H9 (cell line): ENCODE results near the gene IL1RAPL2. TPM values are rescaled to one million over a fixed set of nuclear protein-coding genes. Genes with fewer than 3 reads are reported as not detected.

Experiments used
- DNase-seq: peaks from one replicate; pipeline ENCODE4 v3.0.0-alpha.2; 2017
- H2AFZ ChIP-seq: one replicate; pipeline ENCODE4 v1.6.1; 2013; ENCODE audit warnings: mild to moderate bottlenecking, low read length, control low read depth, moderate library complexity
- H2AK5ac ChIP-seq: 2 replicates; pipeline ENCODE4 v1.6.1; 2013; ENCODE audit warnings: low read length, control low read depth, mixed read lengths; ENCODE audit not compliant: insufficient read length
- H2BK120ac ChIP-seq: one replicate; pipeline ENCODE4 v1.6.1; 2013; ENCODE audit warnings: low read depth, mild to moderate bottlenecking, low read length, control low read depth, inconsistent platforms; ENCODE audit not compliant: poor library complexity, severe bottlenecking
- H2BK12ac ChIP-seq: 2 replicates; pipeline ENCODE4 v1.6.1; 2013; ENCODE audit warnings: low read length, control low read depth, mixed read lengths, low read depth; ENCODE audit not compliant: insufficient read length
- H2BK15ac ChIP-seq: 2 replicates; pipeline ENCODE4 v1.6.1; 2013; ENCODE audit warnings: low read depth, low read length, control low read depth
- H2BK20ac ChIP-seq: one replicate; pipeline ENCODE4 v1.6.1; 2013; ENCODE audit warnings: low read depth, mild to moderate bottlenecking, low read length, control low read depth, inconsistent platforms; ENCODE audit not compliant: poor library complexity, severe bottlenecking
- H2BK5ac ChIP-seq: 2 replicates; pipeline ENCODE4 v1.6.1; 2013; ENCODE audit warnings: low read length, control low read depth, mixed read lengths; ENCODE audit not compliant: insufficient read length
- H3K14ac ChIP-seq: 2 replicates; pipeline ENCODE4 v1.6.1; 2013; ENCODE audit warnings: low read length, control low read depth; ENCODE audit not compliant: insufficient read depth
- H3K18ac ChIP-seq: 2 replicates; pipeline ENCODE4 v1.6.1; 2013; ENCODE audit warnings: low read depth, mild to moderate bottlenecking, mixed read lengths, low read length, control low read depth; ENCODE audit not compliant: insufficient read length
- H3K23ac ChIP-seq: 2 replicates; pipeline ENCODE4 v1.6.1; 2013; ENCODE audit warnings: low read length, control low read depth, mixed read lengths, low read depth; ENCODE audit not compliant: insufficient read length
- H3K23me2 ChIP-seq: 2 replicates; pipeline ENCODE4 v1.6.1; 2013; ENCODE audit warnings: low read depth, mild to moderate bottlenecking, mixed read lengths, low read length, control low read depth; ENCODE audit not compliant: insufficient read length, poor library complexity, severe bottlenecking
- H3K27ac ChIP-seq: 2 replicates; pipeline ENCODE4 v1.5.1; 2013; ENCODE audit warnings: low read length, control low read depth, mixed read lengths, low read depth; ENCODE audit not compliant: insufficient read length
- H3K27me3 ChIP-seq: 2 replicates; pipeline ENCODE4 v1.6.1; 2013; ENCODE audit warnings: low read length, control low read depth, inconsistent platforms; ENCODE audit not compliant: insufficient read depth
- H3K4ac ChIP-seq: 2 replicates; pipeline ENCODE4 v1.6.1; 2013; ENCODE audit warnings: low read depth, mild to moderate bottlenecking, control low read depth, inconsistent platforms, low read length, moderate library complexity
- H3K4me1 ChIP-seq: 2 replicates; pipeline ENCODE4 v1.6.1; 2013; ENCODE audit warnings: low read length, control low read depth, inconsistent platforms; ENCODE audit not compliant: insufficient read depth
- H3K4me2 ChIP-seq: 2 replicates; pipeline ENCODE4 v1.6.1; 2013; ENCODE audit warnings: low read length, control low read depth, mixed read lengths; ENCODE audit not compliant: insufficient read length, insufficient read depth
- H3K56ac ChIP-seq: 2 replicates; pipeline ENCODE4 v1.6.1; 2013; ENCODE audit warnings: low read depth, mild to moderate bottlenecking, mixed read lengths, low read length, control low read depth; ENCODE audit not compliant: insufficient read length
- H3K79me1 ChIP-seq: 2 replicates; pipeline ENCODE4 v1.6.1; 2013; ENCODE audit warnings: low read depth, mild to moderate bottlenecking, moderate library complexity, low read length, control low read depth, inconsistent platforms; ENCODE audit not compliant: insufficient read depth, poor library complexity, severe bottlenecking
- H3K79me2 ChIP-seq: 2 replicates; pipeline ENCODE4 v1.6.1; 2013; ENCODE audit warnings: low read length, control low read depth, inconsistent platforms; ENCODE audit not compliant: insufficient read depth
- H3K9ac ChIP-seq: 2 replicates; pipeline ENCODE4 v1.6.1; 2013; ENCODE audit warnings: low read length, control low read depth, mixed read lengths; ENCODE audit not compliant: insufficient read length; ENCODE audit errors: extremely low read depth
- H3K9me3 ChIP-seq: one replicate; pipeline ENCODE4 v1.6.1; 2013; ENCODE audit warnings: low read depth, low read length, inconsistent platforms; ENCODE audit not compliant: control insufficient read depth
- H3T11ph ChIP-seq: one replicate; pipeline ENCODE4 v1.6.1; 2013; ENCODE audit warnings: mild to moderate bottlenecking, low read length, control low read depth, inconsistent platforms
- H4K20me1 ChIP-seq: one replicate; pipeline ENCODE4 v1.6.1; 2013; ENCODE audit not compliant: control insufficient read depth, insufficient read length, insufficient read depth
- H4K5ac ChIP-seq: 2 replicates; pipeline ENCODE4 v1.6.1; 2013; ENCODE audit warnings: low read depth, mild to moderate bottlenecking, mixed read lengths, low read length, control low read depth; ENCODE audit not compliant: insufficient read length
- H4K8ac ChIP-seq: replicated peaks from 2 replicates; pipeline ENCODE4 v1.6.1; 2013; ENCODE audit warnings: low read length, control low read depth, mixed read lengths, low read depth; ENCODE audit not compliant: insufficient read length
- H4K91ac ChIP-seq: 2 replicates; pipeline ENCODE4 v1.6.1; 2013; ENCODE audit warnings: low read depth, mild to moderate bottlenecking, moderate library complexity, mixed read lengths, low read length, control low read depth; ENCODE audit not compliant: insufficient read length
- H3K27ac Mint-ChIP-seq, 3 experiments: 2 replicates in 2 of 3; 3 replicates in 1 of 3; pipeline ENCODE4 v1.8.0; 2020 to 2021; ENCODE audit warnings: mixed read lengths in 3 of 3, mild to moderate bottlenecking in 1 of 3, moderate library complexity in 1 of 3
- H3K27me3 Mint-ChIP-seq: 2 replicates; pipeline ENCODE4 v1.8.0; 2021; ENCODE audit warnings: low read depth, mild to moderate bottlenecking, moderate library complexity, mixed read lengths
- H3K36me3 Mint-ChIP-seq, 3 experiments: 2 replicates in 2 of 3; 3 replicates in 1 of 3; pipeline ENCODE4 v1.8.0; 2020 to 2021; ENCODE audit warnings: low read depth in 3 of 3, mixed read lengths in 3 of 3; ENCODE audit not compliant: insufficient read depth in 1 of 3
- H3K4me1 Mint-ChIP-seq, 2 experiments: 2 replicates each; pipeline ENCODE4 v1.8.0; 2020; ENCODE audit warnings: mixed read lengths in 2 of 2
- H3K4me3 Mint-ChIP-seq, 2 experiments: 2 replicates in 1 of 2; 3 replicates in 1 of 2; pipeline ENCODE4 v1.8.0; 2020 to 2021; ENCODE audit warnings: mild to moderate bottlenecking in 2 of 2, mixed read lengths in 2 of 2, moderate library complexity in 1 of 2
- H3K9me3 Mint-ChIP-seq, 2 experiments: 2 replicates in 1 of 2; 3 replicates in 1 of 2; pipeline ENCODE4 v1.8.0; 2020; ENCODE audit warnings: mild to moderate bottlenecking in 2 of 2, mixed read lengths in 2 of 2, moderate library complexity in 1 of 2
- WGBS: extraction: QIAGEN DNeasy Blood & Tissue Kit; methylation state at CpG from one replicate; pipeline ENCODE4 v1.1.7; 2013; ENCODE audit warnings: missing lambda C conversion rate, low lambda C conversion rate, mixed read lengths; ENCODE audit not compliant: insufficient read length; ENCODE audit errors: extremely low coverage; 5-methylcytosine and 5-hydroxymethylcytosine counted together
- total RNA-seq: library from RNA; stranded (reverse); gene quantifications from 2 replicates; pipeline ENCODE4 v1.2.1, GENCODE V29; 2021
- TF ChIP-seq, protein P1 (sequence below): fragments of 200-600 bp; sonication (generic); conservative IDR thresholded peaks from 3 replicates; pipeline ENCODE4 v1.8.0; 2021; ENCODE audit warnings: antibody characterized with exemption, mild to moderate bottlenecking

The IL1RAPL2 gene
- total RNA-seq, 1 experiment from 2014 or later: not detected

GRCh38 chrX:105703876-105704275 is 1137.9 kb downstream of the IL1RAPL2 start:
- Histone ChIP-seq H2BK12ac (no peak overlapping the region), H3K18ac (no peak overlapping the region), H2AFZ (no peak overlapping the region), H3K56ac (no peak overlapping the region), H4K5ac (no peak overlapping the region), H3K4ac (no peak overlapping the region), H2BK15ac (no peak overlapping the region), H3K27ac (no peak overlapping the region), H4K91ac (no peak overlapping the region), H3K79me1 (no peaks in the 10 kb centered on the region), H3K79me2 (no peaks in the 10 kb centered on the region), H3K9ac (no peak overlapping the region), H2BK120ac (no peak overlapping the region), H2BK5ac (no peak overlapping the region), H3T11ph (no peak overlapping the region), H3K23ac (no peak overlapping the region), H3K4me1 (no peaks in the 10 kb centered on the region), H3K27me3 (no peaks in the 10 kb centered on the region), H3K23me2 (no peaks in the 10 kb centered on the region), H3K14ac (no peak overlapping the region), H2BK20ac (no peak overlapping the region), H2AK5ac (no peak overlapping the region), H3K4me2 (no peak overlapping the region), H3K9me3 (no peaks in the 10 kb centered on the region), H4K8ac (no peak overlapping the region), H4K20me1 (no peaks in the 10 kb centered on the region)
- H3K27ac Mint-ChIP-seq: no peak overlapping the region
- H3K36me3 Mint-ChIP-seq: no peaks in the 10 kb centered on the region
- no peak overlapping the region for H3K4me3 Mint-ChIP-seq
- peaks cover 0 to 35% of the 10 kb centered on the region in 2 experiments; a peak in 2 of 5 replicates for H3K9me3 Mint-ChIP-seq
- TF ChIP-seq, protein P1, sequence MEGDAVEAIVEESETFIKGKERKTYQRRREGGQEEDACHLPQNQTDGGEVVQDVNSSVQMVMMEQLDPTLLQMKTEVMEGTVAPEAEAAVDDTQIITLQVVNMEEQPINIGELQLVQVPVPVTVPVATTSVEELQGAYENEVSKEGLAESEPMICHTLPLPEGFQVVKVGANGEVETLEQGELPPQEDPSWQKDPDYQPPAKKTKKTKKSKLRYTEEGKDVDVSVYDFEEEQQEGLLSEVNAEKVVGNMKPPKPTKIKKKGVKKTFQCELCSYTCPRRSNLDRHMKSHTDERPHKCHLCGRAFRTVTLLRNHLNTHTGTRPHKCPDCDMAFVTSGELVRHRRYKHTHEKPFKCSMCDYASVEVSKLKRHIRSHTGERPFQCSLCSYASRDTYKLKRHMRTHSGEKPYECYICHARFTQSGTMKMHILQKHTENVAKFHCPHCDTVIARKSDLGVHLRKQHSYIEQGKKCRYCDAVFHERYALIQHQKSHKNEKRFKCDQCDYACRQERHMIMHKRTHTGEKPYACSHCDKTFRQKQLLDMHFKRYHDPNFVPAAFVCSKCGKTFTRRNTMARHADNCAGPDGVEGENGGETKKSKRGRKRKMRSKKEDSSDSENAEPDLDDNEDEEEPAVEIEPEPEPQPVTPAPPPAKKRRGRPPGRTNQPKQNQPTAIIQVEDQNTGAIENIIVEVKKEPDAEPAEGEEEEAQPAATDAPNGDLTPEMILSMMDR: no peak
- no CpG with 5 or more reads among the region's 2 CpGs for WGBS
- H3K27me3 Mint-ChIP-seq: peaks cover 2% of the 10 kb centered on the region; the same call in 1 of the 2 replicates
- no peak for DNase-seq
- peaks cover 6 to 17% of the 10 kb centered on the region in 2 experiments for H3K4me1 Mint-ChIP-seq
